Activated B cell treated with CpG ODN at 0.5 μM for 24 hours (primary cell): Measurements from ENCODE around the gene NRGN. TPM values are rescaled to one million over a fixed set of nuclear protein-coding genes. Genes with fewer than 3 reads are reported as not detected.

Experiments used
- ATAC-seq: fragments of 200-7000 bp; cut with Tn5 transposase; one replicate; pipeline ENCODE4 v1.10.0; 2021; ENCODE audit warnings: low read depth, mild to moderate bottlenecking, moderate library complexity
- CTCF ChIA-PET: fragments of 350-600 bp; sonication (Branson Sonifier 250); formaldehyde crosslinking; loops from one replicate; lab custom pipeline; 2021; ENCODE audit warnings: antibody characterized with exemption; lab: Charles Lee
- POLR2A ChIA-PET: fragments of 350-600 bp; sonication (Branson Sonifier 250); formaldehyde crosslinking; loops from one replicate; lab custom pipeline; 2021; ENCODE audit warnings: antibody characterized with exemption; lab: Charles Lee
- DNase-seq: peaks from one replicate; pipeline ENCODE4 v3.0.0; 2022
- H3K27ac Mint-ChIP-seq: one replicate; pipeline ENCODE4 v1.8.0; 2020; ENCODE audit warnings: mixed read lengths
- H3K27me3 Mint-ChIP-seq: one replicate; pipeline ENCODE4 v1.8.0; 2021; ENCODE audit warnings: mixed read lengths
- H3K36me3 Mint-ChIP-seq: one replicate; pipeline ENCODE4 v1.8.0; 2021; ENCODE audit warnings: low read depth, mixed read lengths
- H3K4me1 Mint-ChIP-seq: one replicate; pipeline ENCODE4 v1.8.0; 2021; ENCODE audit warnings: mixed read lengths
- H3K4me3 Mint-ChIP-seq: one replicate; pipeline ENCODE4 v1.8.0; 2020; ENCODE audit warnings: mild to moderate bottlenecking, mixed read lengths
- H3K9me3 Mint-ChIP-seq: one replicate; pipeline ENCODE4 v1.8.0; 2020; ENCODE audit warnings: mixed read lengths
- intact Hi-C: fragments of 100-400 bp; cut with micrococcal nuclease; formaldehyde crosslinking; loops from one replicate; pipeline ENCODE4 v1.15.1; 2024
- total RNA-seq: library from RNA; stranded (reverse); gene quantifications from 2 replicates; pipeline ENCODE4 v1.2.3, GENCODE V29; 2022
- TF ChIP-seq, protein P1 (sequence below): fragments of 200-600 bp; IDR thresholded peaks from one replicate; pipeline ENCODE4 v1.8.0; 2022; ENCODE audit warnings: antibody characterized with exemption, mild to moderate bottlenecking

Gene NRGN
- total RNA-seq, 1 donor from 2014 or later: 1.0 TPM

GRCh38 chr11:124748100-124748418, 8.3 kb downstream of the NRGN start:
- Mint-ChIP-seq H3K27ac (no peak overlapping the region), H3K36me3 (peaks cover 6% of the 10 kb centered on the region), H3K4me1 (peaks cover 39% of the 10 kb centered on the region), H3K4me3 (no peak overlapping the region), H3K9me3 (no peaks in the 10 kb centered on the region), H3K27me3 (peaks cover 2% of the 10 kb centered on the region)
- ATAC-seq: no peak
- POLR2A ChIA-PET: interaction anchor here (0.9 to 1.3 kb wide), 3 partner anchors 11 to 52 kb away, joined by 3 to 7 read pairs (median 7); partner anchors contain the start of gene MSANTD2
- intact Hi-C loops: loop anchor here (5.0 kb wide), 3 partner anchors 324 to 1686 kb away; partner anchors contain the start of genes HSPA8 and TMEM218
- no peak for DNase-seq
- CTCF ChIA-PET: interaction anchor here (0.9 to 1.2 kb wide), 2 partner anchors 15 to 79 kb away, joined by 3 to 5 read pairs; no protein-coding TSS in a partner anchor
- TF ChIP-seq, protein P1, sequence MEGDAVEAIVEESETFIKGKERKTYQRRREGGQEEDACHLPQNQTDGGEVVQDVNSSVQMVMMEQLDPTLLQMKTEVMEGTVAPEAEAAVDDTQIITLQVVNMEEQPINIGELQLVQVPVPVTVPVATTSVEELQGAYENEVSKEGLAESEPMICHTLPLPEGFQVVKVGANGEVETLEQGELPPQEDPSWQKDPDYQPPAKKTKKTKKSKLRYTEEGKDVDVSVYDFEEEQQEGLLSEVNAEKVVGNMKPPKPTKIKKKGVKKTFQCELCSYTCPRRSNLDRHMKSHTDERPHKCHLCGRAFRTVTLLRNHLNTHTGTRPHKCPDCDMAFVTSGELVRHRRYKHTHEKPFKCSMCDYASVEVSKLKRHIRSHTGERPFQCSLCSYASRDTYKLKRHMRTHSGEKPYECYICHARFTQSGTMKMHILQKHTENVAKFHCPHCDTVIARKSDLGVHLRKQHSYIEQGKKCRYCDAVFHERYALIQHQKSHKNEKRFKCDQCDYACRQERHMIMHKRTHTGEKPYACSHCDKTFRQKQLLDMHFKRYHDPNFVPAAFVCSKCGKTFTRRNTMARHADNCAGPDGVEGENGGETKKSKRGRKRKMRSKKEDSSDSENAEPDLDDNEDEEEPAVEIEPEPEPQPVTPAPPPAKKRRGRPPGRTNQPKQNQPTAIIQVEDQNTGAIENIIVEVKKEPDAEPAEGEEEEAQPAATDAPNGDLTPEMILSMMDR: no peak

DNA sequence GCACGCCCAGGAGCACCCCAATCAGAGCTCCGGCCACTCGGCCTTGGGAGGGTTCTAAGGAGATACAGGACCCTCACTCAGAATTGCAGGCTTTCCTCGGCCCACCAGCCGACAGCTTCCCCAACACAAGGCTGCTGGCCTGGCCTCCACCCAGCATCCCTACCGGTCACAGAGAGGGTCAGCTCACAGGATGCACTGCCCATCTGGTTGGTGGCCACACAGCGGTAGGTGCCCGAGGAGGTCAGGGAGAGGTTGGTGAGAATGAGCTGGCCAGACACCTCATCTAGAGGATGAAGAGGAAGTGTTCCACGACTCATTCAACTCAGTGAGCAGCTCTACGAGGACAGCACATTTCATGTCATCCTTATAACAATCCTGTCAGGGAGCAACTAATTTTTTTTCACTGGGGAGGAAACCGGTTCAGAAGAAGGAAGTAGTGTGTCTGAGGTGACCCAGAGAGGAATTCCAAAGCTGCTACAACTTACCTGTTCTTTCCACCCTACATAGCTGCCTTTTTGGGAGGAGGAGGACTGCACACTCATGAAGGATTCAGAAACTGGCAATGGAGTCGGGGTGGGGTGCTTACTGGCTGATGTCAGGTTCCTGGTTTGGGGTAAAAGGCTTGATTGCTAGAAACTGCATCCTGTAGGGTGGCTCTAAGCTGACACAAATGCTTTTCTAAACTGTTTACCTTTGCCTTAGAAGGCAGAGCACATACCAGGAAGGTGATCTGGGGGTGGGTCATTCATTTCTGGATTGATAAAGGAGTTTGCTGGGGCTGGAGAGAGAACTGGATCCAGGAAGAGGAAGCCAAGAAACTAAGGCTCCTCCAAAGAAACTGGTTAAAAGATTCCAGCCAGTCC, 9.0 kb downstream of the NRGN start:
- Mint-ChIP-seq H3K27ac (peak overlapping the region; percentile 24), H3K4me3 (no peak overlapping the region), H3K27me3 (peaks cover 2% of the 10 kb centered on the region), H3K4me1 (peaks cover 39% of the 10 kb centered on the region), H3K9me3 (no peaks in the 10 kb centered on the region), H3K36me3 (peaks cover 6% of the 10 kb centered on the region)
- DNase-seq (no peak), ATAC-seq (no peak)
- CTCF ChIA-PET: interaction anchor here (0.9 to 1.5 kb wide), 3 partner anchors 9 to 80 kb away, joined by 3 to 5 read pairs (median 5); no protein-coding TSS in a partner anchor
- TF ChIP-seq, protein P1: no peak
- POLR2A ChIA-PET: interaction anchor here (0.9 to 1.3 kb wide), 3 partner anchors 10 to 51 kb away, joined by 3 to 7 read pairs (median 7); partner anchors contain the start of gene MSANTD2
- intact Hi-C loops: loop anchor here (5.0 kb wide), 3 partner anchors 324 to 1686 kb away; partner anchors contain the start of genes HSPA8 and TMEM218

DNA sequence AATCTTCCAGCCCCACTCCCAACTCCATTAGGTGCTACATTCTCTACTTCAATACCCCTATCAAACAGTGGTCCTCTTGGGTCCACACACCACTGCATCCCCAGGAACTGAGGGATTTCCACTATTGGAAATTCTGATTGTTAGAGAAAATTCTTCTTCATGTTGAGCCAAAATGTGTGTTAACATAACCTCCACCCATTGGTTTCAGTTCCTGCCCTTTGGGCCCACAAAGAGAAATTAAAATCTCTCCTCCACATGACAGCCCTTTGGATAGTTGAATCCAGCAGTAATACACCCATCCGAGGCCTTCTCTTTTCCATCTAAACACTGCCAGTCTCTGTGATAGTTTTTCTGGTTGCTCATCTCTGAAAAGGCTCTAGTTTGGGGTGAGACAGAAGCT, 10.2 kb downstream of the NRGN start:
- DNase-seq (no peak), ATAC-seq (no peak)
- ChIA-PET POLR2A (no interaction called here), CTCF (interaction anchor here (1.5 kb wide), 1 partner anchor 8 kb away, joined by 5 read pairs; no protein-coding TSS in a partner anchor)
- peak overlapping the region; percentile 50 for H3K4me3 Mint-ChIP-seq
- intact Hi-C loops: loop anchor here (5.0 kb wide), 3 partner anchors 322 to 1688 kb away; partner anchors contain the start of genes HSPA8 and TMEM218
- H3K36me3 Mint-ChIP-seq: peaks cover 9% of the 10 kb centered on the region
- TF ChIP-seq, protein P1: no peak
- no peaks in the 10 kb centered on the region for H3K9me3 Mint-ChIP-seq
- H3K4me1 Mint-ChIP-seq: peaks cover 39% of the 10 kb centered on the region
- H3K27me3 Mint-ChIP-seq: peaks cover 2% of the 10 kb centered on the region
- peak overlapping the region; percentile 42 for H3K27ac Mint-ChIP-seq

GRCh38 chr11:124751391-124751740, 11.6 kb downstream of the NRGN start:
- peaks cover 35% of the 10 kb centered on the region for H3K4me1 Mint-ChIP-seq
- CTCF ChIA-PET: interaction anchor here (0.8 kb wide), 1 partner anchor 81 kb away, joined by 3 read pairs; no protein-coding TSS in a partner anchor
- POLR2A ChIA-PET: interaction anchor here (0.6 kb wide), 1 partner anchor 116 kb away, joined by 5 read pairs; no protein-coding TSS in a partner anchor
- H3K27me3 Mint-ChIP-seq: peaks cover 2% of the 10 kb centered on the region
- ATAC-seq (no peak), DNase-seq (no peak)
- peaks cover 7% of the 10 kb centered on the region for H3K36me3 Mint-ChIP-seq
- H3K4me3 Mint-ChIP-seq: no peak overlapping the region
- no peak overlapping the region for H3K27ac Mint-ChIP-seq
- no peaks in the 10 kb centered on the region for H3K9me3 Mint-ChIP-seq
- intact Hi-C loops: no loop called here
- TF ChIP-seq, protein P1: no peak
